Frontal cortex (tissue), 4 donors: ENCODE data around the gene MAPRE3. TPM values are rescaled to one million over a fixed set of nuclear protein-coding genes. Genes with fewer than 3 reads are reported as not detected.

ENCODE experiments used
- DNase-seq, 2 donors: peaks; one replicate each; pipeline ENCODE4 v3.0.0; 2012; ENCODE audit warnings: low spot score in 2 of 2
- FAIRE-seq: peaks from 2 replicates; lab custom pipeline; 2012; peaks lifted over from hg19 to GRCh38; lab: Jason Lieb, UNC
- total RNA-seq: library from RNA; depleted of rRNA; stranded (reverse); fragments of >200 nt; gene quantifications from one replicate; pipeline ENCODE4 v1.2.3, GENCODE V29; 2014
- donor health status: control.
- donor health status: control.
- donor health status: control.

The MAPRE3 gene
- total RNA-seq, 1 donor from 2014 or later = 13.9 TPM

- FAIRE-seq (no peak), DNase-seq (no peak)
Observed at GRCh38 chr2:26946841-26947784, 23.3 kb upstream of the MAPRE3 start.

- FAIRE-seq (no peak), DNase-seq (no peak)
Observed at GRCh38 chr2:26948800-26949199, 21.6 kb upstream of the MAPRE3 start.

- FAIRE-seq (no peak), DNase-seq (no peak)
Observed at GRCh38 chr2:26950246-26950645, 20.2 kb upstream of the MAPRE3 start.

DNA sequence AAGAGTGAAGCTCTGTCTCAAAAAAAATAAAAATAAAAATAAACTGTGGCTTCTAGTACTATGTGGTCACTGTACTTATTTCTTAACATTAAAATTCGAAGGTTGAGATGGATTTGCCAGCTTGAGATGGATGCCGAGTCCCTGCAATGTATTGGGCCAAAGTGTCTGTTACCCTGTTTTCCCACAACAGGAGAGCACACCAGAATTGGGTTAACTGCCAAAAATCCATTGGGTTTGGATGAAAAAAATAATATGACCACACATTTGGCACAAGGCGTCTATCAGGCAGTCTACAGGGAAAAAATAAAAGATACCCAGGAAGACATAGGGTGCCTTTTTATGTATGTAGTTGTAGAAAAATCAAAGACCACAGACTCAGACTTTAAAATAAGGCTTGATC is 19.2 kb upstream of the MAPRE3 start:
- no peak for DNase-seq
- no peak for FAIRE-seq

DNA sequence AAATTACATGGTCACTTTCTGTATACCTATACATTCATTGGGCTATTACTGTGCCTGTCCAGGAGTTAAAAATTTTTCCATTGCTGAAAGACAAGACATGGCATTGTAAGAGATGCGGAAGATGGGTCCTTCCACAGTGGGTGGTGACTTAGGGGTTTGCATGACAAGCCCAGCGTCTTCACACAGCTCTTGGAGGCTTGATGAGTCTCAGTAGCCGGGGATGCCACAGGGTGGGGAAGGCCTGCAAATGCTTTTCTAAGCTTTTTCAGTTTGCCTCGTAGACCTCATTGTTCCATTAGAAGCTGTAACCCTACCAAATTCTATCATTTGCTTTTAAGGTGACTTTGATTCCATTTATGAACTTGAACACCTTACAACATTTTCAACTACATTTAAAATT is 18.1 kb upstream of the MAPRE3 start:
- no peak for DNase-seq
- no peak for FAIRE-seq

DNA sequence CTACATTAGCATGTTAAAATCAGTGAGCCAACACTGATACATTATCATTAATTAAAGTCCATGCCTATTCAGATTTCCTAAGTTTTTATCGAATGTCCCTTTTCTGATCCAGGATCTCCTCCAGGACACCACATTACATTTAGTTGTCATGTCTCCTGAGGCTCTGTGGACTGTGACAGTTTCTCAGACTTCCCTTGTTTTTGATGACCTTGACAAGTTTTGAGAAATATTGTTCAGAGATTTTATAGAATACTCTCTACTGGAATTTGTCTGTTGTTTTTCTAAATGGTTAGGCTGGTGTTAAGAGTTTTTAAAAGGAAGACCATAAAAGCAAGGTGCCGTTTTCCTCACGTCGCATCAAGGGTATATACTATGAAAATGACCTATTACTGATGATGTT is 16.3 kb upstream of the MAPRE3 start:
- no peak for DNase-seq
- FAIRE-seq = no peak

GRCh38 chr2:26957041-26957440 is 13.4 kb upstream of the MAPRE3 start:
- DNase-seq = no peak
- no peak for FAIRE-seq

DNA sequence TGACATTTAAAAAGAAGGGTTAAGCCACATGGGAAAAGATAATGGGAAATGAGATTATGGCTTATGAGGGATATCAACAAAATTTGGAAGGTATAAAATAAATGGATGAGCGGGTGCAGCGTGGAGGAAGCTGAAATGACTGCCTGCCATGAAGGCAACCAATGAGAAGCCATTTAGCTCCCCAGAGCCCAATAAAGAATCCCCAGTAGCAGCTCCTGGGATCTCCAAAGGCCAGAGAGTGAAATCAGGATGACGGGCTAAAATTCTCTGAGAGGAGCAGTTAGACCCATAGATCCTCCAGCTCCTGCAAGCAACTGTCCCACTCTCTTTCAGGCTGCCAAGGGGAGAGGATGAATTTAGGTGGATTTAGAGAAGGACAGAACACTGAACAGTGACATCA is 12.9 kb upstream of the MAPRE3 start:
- FAIRE-seq = no peak
- DNase-seq = no peak

- FAIRE-seq (no peak), DNase-seq (no peak)
Observed at GRCh38 chr2:26959331-26959730, 11.1 kb upstream of the MAPRE3 start.

GRCh38 chr2:26964446-26965130 is 5.8 kb upstream of the MAPRE3 start:
- no peak for FAIRE-seq

GRCh38 chr2:26968001-26968400 is 2.4 kb upstream of the MAPRE3 start:
- DNase-seq (no peak), FAIRE-seq (no peak)

More at GRCh38 chr2:26964446-26965130, 5.8 kb upstream of the MAPRE3 start:
- no peak for DNase-seq

- DNase-seq (no peak), FAIRE-seq (no peak)
Observed at GRCh38 chr2:26969077-26969844, 1.2 kb upstream of the MAPRE3 start.

GRCh38 chr2:26970928-26971627 is 641 bp downstream of the MAPRE3 start:
- no peak for DNase-seq
- FAIRE-seq = no peak

DNA sequence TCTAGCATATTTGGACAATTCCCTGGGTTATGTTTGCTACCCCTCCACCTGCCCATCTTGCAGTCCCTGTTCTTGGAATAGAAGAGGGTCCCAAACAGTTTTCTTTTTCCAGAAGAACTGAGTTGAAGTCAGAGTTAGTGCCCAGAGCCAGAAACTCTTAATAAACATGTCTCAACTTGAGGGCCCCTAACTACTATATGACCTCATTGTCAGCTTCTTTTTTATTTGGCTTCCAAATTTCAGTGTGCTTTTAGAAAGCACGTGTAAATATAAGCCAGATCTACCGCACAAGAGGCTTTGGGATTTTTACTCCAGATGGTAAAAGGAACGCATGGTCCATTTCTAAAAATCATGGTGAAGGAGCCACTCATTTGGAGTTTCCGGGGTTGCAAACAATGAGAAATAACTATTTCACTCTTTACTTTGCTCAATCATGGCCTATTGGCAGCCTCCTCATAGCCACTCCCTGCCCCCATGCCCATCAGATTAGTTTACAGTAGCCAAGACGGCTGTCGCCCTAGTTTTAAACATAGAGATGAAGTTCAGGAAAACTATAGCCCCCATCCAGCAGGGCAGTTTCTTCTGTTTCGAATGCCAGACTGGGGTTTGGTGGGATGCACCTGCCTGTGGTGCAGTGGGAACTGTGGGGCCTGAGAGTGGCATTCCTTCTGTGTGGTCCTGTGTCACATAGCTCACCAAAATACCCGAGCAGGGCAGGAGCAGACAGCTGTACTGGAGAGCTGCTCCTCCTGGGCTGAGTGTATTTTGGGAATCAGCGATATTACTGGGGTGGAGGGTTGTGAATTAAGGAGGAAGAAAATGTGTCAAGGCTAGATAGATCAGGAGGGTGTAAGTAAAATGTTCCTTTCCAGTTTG is 1.7 kb downstream of the MAPRE3 start:
- FAIRE-seq (no peak), DNase-seq (no peak)

DNA sequence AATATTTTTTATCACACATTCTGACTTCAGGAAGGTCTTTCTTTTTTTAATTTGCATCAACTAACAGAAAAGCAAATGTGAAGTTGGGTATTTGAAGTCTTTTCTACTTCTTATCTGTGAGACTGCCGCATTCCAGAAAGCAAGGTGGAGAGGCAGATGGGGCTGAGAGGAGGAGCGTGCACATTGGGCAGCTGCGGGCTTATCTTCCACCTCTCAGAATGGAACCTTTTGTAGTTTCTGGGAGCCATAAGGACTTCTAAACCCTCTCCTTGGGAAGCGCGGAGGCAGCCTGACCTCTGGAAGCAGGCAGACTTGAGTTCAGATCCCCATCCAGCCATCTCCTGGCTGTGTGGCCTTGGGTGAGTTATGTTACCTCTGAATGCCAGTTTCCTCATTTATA is 3.9 kb downstream of the MAPRE3 start:
- DNase-seq = no peak
- no peak for FAIRE-seq

DNA sequence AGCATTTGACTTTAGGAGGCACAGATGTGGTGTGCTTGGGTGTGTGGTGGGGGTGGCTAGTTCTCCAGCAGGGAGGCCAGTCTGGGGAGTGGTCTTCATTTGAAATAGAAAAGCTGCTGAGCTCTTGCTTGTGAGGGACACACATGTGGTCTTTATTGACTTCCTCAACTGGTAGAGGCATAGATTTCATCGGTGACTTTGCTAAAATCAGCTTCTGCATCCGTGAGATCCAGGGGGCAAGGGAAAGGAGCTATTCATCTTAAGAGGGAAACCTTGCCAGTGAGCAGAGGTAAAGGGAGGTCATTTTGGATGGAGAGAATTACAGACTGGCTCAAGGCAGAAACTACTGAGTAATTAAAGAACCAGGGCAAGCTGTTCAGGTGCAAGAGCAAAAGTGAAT is 4.7 kb downstream of the MAPRE3 start:
- FAIRE-seq (no peak), DNase-seq (no peak)

- no peak for FAIRE-seq
- no peak for DNase-seq
Observed at GRCh38 chr2:26975656-26976055, 5.2 kb downstream of the MAPRE3 start.

GRCh38 chr2:26976237-26976636 is 5.8 kb downstream of the MAPRE3 start:
- no peak for FAIRE-seq
- no peak for DNase-seq

GRCh38 chr2:26977012-26977411 is 6.6 kb downstream of the MAPRE3 start:
- DNase-seq (no peak), FAIRE-seq (no peak)
